Stimulated activated CD8-positive, alpha-beta memory T cell treated with anti-CD3 and anti-CD28 coated beads, Interleukin-7, amount 100 ng/mL, for 1 hour (primary cell): ENCODE data around the gene TMTC1.
"Not testable (repeated sequence)": the region's sequence is repeated elsewhere in the genome, so short reads cannot be mapped to it uniquely, and the experiment has no call there.

Experiments
- DNase-seq, 2 donors: peaks; one replicate each; pipeline ENCODE4 v3.0.0-alpha.2; 2020; ENCODE audit warnings: low read depth in 2 of 2

Gene TMTC1

DNA sequence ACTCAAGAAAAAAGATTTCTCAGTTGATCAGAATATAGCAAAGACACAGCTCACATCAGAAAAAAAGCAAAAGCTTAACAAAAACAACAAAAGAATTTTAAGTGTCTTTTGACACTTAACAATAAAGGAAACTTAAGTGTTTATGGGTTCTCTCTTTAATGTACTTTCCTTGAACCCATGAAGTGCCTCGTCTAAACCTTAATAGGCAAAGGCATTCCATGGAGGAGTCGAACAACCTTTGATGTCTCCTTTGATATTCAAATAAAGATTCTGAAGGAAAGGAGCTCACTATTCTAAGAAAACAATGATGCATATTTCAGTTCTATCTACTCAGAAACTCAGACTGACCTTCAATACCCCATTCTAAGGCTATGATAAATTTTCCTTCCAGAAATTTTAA is 116.7 kb downstream of the TMTC1 start:
- no peak for DNase-seq

DNA sequence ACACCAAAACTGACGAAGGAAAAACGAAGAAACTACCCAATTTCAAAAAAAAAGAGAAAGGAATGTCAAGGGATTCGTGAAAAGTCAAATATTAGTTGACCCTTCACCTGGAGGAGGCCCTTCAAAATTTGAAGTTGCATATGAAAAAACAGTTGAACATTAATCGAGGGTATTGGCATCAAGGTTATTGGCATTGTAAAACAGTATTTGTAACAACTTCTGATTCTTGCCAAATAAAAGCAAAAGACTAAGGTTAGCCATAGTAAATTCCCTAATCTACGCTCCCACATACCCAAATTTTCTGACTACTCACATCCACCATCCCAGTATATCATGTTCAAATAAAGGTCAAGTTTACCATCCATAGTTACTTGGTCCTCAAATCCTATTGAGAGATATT is 118.6 kb downstream of the TMTC1 start:
- no peak for DNase-seq

DNA sequence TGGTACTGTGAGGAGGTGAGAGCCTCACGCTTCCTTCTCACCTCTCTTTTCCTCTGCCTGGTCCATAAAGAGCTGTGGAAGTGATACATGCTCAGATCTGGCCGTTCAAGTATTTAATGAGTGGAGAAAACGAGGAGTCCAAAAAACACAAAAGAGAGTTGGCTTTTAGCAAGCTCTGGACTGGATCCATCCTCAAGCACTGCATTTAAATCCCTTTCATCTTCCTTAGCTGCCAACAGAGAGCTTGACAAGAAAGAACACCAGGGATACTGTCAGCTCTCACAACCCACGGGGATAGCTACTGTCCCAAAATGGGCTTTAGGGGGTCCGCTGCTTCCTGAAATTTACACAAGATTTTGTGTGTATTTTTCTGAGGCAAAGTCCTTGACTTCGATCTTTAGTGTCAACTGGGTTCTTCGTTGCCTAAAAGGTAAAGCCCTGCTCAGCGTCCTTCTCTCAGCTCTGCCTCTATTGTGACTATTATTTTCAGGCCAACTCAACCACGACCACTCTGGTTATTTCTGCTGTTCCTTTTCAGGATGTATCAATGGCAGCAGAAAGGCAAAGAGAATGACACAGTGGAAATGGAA is 120.9 kb downstream of the TMTC1 start:
- no peak for DNase-seq

DNA sequence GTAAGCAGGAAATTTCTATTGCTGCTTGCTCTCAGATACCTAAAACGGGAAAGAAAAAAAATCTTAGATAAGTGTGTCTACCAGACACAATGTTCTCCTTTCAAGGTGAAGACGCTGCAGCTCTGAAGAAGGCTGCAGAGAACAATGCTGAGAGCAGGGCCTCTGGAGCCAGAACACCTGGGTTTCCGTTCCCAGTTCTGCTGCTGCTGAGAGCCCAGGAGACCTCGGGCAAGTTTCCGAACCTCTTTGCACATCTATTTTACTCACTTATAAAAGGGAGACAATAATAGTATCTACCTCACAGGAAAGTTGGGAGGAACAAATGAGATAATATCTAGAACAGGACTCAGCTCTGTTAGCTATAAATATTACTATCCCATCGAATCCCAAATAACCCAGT is 122.9 kb downstream of the TMTC1 start:
- no peak for DNase-seq

DNA sequence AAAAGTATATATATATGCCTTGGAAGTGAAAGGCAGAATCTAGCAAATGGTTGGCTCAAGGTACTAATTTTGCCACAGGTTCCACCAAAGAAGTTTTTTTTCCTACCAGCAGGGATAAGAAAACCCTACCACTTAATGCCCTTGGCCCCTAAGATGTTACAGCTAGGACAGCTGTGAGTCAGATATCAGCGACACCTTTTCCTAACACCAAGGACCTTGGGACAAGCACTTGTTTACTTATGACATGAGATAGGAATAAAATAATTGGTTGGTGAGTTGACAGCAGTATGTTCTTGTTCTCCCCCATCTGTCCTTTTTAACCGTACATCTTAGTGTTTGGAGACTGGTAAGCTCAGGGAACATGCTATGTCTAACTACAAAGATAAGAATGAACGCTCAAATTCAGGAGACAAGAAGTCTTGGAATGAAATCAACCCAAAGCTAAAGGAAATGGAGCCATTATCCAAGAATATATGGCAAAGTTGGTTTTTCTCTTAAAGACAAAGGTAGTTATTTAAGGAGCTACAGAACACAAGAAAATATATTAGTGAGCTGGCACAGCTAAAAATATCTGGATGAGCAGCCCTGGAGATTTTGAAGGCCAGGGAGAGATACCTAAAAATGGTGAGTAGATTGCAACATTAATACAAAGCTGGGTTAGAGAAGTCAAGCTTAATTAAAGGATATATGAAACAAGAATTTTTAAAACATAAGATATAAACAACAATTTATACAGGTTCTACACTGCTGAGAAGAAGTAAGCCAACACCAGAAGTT is 126.8 kb downstream of the TMTC1 start:
- no peak for DNase-seq

DNA sequence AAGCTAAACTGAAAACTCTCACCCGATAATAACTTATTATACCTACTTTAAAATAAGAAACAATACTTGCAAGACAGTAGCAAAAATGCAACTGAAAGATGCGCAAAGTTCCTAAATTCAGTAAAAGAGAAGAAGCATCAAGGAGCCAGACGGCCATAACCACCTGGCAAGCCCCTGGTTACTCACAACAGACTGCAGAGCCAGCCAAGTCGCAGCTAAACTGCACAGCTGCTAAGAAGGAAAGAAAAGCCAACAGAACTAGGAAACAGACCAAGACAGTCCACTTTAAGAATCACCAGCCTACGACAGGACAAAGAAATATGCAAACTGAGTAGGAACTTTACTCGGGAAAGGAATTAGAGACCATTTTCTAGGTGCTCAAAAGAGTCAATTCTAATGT is 127.9 kb downstream of the TMTC1 start:
- no peak for DNase-seq

DNA sequence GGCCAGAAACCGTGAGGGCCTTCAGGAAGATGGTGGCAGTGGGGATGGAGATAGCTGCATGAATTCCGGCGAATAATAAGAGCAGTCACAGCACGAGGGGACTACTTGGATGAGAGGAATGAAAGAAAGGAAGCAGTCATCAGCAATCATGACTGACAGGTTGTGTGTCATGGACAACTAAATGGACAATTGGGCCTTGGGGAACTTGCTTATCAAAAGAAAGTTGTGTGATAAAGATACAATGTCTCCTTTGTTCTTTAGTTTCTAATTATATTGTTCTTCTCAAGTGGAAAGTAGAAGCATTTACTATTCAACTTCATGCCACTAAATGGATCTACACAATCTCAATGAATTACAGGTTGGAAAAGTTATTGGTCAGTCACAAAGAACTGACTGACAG is 130.5 kb downstream of the TMTC1 start:
- no peak for DNase-seq

DNA sequence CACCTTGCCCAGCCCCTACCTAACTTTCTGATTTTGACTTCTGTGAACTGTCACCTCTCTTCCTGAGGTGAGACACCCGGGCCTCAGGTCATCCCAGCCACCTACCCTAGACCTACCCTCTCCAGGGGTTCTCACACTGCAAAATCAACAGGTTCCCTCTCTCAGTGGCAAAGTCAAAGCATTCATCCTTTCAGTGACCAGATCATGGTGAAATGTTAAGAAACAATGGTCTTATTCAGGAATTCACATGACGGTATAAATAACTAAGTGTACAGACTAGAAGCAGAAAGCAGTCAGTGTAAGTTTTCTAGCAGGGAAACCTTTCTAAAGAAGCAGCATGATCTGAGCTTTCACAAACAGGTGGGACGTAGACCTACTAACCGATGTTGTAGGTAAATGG is 133.4 kb downstream of the TMTC1 start:
- DNase-seq: no peak

DNA sequence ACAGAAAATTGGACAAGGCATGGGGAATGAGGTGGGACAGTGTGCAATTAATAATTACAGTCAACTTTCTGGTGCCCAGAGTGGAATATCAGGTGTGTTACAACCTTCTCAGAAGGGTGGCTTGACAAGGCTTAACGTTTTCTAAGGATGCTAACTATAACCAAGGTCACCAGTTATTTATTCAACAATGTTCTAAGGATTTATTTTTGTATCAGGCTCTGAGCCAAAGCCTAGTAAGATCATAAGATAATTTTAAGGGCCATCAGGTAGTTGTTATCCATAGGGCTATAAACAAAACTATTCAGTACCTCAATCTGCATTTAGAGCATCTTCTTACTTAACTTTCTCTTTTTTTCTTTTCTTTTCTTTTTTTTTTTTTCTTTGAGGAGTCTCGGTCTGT is 134.0 kb downstream of the TMTC1 start:
- DNase-seq: no peak

DNA sequence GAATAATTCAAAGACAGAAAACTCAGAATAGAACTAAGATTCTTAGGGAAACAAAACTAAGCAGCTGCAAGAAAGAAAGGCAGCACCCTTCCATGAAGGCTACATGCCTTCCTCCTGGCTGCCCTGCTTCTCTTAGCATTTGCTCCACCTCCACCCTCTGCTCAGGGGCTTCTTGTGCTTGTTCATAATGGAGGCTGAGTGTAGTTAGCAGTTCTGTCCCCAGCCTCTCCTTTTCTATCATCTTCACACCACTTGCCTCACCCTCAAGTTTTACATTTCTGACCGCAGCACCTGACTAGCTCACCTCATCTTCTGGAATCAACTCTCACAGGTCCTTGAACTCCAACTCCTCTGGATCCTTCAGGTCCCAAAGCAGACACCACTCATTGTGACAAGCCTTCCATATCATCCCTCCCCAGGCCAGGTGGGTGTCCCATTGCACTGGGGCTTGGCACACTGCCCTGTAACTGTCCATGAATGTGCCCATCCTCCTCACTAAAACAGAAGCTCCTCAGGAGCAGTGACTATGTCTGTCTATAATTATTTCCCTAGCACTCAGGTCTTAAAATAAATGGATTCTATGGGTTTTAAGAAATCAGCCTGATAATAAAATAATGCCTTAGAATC is 139.1 kb downstream of the TMTC1 start:
- no peak for DNase-seq

DNA sequence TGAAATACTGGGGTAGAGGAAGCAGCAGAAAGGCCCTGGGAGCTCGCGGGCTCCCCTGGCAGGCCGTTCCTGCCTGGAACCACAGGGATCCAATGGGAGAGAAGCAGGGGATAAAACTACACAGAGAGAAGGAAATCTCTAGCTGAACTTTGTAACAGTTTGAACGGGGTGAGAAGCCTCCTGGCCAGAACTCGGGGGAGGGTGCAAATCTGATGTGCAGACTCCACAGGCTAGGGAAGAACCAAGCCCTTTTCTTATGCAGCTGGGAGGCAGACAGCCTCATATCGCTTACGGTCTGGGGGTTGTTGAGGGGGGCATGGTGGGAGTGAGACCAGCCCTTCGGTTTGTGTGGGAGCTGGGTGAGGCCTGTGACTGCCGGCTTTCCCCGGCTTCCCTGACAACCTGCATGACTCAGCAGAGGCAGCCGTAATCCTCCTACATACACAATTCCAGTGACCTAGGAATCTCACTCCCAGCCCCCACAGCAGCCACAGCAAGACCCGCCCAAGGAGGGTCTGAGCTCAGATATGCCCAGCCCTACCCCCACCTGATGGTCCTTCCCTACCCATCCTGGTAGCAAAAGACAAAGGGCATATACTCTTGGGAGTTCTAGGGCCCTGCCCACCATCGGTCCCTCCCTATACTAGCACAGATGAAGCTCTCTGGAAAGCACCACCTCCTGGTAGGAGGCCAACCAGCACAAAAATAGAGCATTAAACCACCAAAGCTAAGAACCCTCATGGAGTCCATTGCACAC is 143.0 kb downstream of the TMTC1 start:
- DNase-seq: no peak

DNA sequence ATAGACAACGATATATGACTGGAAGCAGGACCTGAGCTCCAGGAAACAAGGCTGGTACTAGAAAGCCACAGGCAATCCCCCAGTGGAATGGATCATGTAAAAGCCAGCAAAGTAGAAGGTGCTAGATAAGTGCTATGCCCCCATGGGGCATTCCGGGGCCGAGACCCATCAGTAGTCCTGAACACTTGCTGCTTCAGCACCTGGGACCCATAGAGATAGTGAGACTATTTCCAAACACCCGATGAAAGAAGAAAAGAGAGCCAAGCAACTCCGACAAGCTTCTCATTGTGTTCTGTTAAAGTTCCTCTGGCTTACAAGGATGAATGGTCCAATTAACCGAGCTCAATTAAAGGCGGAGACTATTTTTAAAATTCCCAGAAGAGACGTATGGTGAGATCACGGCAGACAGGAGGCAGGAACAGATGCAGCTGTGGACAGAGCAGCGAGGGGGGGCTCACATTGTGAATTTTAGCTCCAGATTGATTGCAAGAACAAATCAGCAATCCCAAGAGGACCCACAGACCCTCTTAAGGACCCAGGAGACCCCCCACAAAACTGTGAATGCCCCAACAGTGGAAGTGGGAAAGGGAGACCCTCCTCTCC is 143.7 kb downstream of the TMTC1 start:
- DNase-seq: no peak

DNA sequence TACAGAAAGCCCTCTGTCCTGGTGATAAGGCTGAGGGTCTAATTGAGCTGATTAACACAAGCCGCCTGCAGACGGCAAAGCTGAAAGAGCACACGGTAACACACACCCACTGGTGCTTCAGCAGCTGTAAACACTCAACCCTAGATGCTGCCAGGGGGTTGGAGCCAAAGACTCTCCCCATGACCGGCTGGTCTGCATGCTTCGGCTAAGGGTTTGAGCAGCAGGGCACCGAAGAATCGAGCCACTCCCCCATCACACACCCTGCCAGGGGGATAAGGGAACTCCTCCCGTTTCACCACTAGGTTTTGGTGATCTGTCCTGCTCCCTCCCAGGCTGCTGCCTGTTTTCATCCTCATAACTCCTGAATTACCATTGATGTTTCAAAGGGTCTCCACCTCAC is 145.2 kb downstream of the TMTC1 start:
- DNase-seq: no peak

DNA sequence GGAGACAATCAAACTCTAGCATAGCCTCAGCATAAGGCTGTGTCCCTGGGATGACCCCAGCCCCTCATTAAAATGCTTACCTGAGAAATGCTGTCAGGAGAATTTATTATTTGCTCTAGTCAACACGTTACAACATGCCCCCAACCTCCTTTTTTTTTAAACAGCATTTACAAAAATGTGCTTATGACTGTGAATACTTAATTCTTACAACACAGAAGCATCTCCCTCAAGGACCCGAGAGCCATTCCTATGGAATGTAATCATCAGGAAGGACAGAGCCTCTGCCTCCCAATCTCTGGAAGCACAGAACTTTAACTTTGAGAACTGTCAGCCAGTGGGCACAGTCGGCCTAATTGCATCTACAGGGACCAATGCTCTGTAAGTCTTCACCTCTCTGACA is 149.7 kb downstream of the TMTC1 start:
- DNase-seq: no peak

DNA sequence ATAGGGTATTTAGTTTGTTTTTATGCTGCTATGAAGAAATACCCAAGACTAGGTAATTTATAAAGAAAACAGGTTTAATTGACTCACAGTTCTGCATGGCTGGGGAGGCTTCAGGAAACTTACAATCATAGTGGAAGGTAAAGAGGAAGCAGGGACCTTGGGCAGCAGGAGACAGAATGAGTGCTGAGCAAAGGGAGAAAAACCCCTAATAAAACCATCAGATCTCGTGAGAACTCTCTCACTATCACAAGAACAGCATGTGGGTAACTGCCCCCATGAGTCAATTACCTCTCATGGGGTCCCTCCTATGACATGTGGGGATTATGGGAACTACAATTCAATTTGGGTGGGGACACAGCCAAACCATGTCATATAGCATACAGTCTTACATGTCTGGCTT is 153.6 kb downstream of the TMTC1 start:
- not testable (repeated sequence) for DNase-seq

DNA sequence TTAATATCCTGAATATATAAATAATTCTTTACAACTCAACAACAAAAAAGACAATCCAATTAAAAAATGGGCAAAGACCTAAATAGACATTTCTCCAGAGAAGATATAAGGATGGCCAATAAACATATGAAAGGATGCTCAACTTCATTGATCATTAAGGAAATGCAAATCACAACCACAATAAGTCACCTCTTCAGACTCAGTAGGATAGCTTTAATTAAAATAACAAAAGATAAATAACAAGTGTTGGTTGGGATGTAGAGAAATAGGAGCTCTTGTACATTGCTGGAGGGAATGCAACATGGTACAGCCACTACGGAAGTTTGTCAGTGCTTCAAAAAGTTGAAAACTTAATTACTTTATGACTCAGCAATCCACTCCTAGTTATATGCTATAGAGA is 156.5 kb downstream of the TMTC1 start:
- no peak for DNase-seq

DNA sequence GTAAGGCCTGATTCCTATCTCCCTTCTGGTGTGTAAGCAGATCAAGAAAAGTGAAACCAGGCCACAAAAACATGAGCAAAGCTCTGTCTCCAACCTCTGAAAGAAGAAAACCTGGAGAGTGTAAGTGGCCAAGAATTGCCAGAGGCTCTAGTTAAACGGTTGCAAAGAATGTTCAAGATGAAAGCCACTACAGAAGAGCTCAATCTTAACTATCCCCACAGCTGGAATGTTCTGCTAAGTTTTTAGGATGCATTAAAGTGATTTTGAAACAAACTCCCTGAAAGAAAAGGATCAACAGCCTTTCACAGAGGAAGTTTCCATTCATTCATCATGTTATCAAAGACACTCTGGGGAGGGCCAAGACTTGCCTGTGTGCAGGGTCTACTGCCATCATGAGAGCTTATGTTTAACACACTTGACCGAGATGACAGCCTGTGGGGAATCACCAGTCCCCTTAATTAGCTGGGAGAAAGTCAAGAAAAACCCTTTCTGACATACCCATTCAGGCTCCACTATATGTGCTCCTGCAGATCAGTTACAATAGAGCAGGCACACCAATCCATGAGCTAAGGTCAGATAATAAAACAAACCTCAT is 158.3 kb downstream of the TMTC1 start:
- DNase-seq: no peak

DNA sequence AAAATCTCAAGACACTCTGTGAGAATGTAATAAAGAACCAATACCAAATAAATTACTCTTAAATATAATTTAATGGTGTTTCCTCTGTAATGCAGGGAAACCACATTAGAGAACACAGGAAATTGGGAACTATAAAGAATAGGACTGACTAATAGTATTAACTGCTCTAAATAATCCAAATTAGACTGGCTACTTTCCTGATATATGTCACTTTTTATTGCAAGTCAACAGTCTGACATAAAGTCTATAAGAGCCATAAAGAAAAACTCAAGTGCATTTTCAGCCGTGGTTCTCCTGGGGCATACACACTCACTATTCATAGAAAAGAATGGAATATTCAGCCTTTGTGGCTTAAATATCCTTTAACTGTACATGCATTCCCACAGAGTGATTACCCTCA is 161.5 kb downstream of the TMTC1 start:
- no peak for DNase-seq

DNA sequence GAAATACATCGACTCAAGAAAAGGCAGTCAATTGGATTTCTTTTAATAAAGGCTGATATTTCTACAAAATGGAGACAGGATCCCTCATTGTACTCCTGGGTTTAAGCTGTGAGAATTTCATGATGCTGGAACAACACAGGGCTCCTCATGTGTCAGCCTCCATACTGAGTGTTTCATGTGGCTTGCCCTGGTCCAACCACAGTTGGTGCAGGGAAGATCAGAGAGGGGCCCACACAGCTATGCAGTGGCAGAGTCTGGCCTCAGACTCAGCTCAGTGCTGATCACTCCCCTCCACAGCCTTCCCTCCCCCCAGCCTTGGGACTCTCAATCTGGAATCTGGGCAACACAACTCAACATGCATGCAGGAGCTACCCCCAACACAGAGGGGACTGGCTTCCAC is 163.7 kb downstream of the TMTC1 start:
- no peak for DNase-seq

DNA sequence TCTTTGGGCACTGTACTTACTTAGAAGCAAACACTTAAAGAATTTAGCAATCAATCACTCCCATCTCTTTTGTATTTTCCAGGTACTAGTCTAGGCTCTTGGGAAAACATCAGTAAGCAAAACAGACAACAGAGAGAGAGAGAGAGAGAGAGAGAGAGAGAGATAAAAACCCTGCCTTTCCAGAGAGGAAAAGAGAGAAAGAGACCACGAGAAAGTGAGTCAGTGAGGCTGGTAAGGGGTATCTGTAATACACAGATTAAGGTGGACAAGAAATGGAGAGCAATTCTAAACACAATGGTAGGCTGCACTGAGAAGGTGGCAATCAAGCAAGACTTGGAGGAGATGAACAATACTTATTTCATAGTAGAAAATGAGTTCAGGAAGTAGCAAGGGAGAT is 166.3 kb downstream of the TMTC1 start:
- no peak for DNase-seq

DNA sequence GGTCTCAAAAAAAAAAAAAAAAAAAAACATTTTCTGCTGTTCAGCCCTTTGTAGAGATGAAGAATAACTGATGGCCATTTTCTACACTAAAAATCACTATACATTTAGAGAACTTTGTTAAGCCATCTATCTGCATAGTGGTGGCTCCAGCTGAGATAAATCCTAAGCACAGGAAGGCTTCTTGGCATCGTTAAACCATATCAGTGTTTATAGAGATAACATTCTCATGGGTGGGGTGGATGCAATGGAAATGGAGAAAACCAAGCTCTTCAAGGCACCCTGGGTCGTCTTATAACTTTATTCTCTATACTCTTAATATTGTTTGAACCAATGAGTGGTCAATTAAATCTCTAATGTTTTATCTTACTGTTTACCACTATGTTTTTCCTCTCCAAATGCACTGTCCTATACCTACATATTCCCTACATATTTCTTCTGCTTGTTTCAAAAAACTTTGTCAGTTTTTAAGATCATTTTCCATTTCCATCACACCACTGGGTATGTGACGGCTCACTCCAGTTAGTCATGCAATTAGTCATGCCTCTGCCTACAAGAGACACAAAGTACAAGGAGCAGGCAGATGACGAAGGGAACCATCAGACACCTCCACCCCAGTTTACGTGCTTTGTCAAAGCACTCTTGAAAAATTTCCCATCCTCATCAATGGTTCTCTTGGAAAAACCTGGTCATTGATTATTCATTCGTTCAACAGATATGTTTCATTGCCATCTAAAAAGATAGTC is 166.9 kb downstream of the TMTC1 start:
- no peak for DNase-seq
